ENCODE data around the gene FPGS.
"Not testable (repeated sequence)": the region's sequence is repeated elsewhere in the genome, so short reads cannot be mapped to it uniquely, and the experiment has no call there.

Gene FPGS

GRCh38 chr9:127772603-127773002 lies 30.1 kb upstream of the FPGS start:
- Histone ChIP-seq H3K4me3 (ENCODE audit: low read depth, low read length) (no peak overlapping the region), H3K9ac (ENCODE audit: low read depth, low read length) (no peak overlapping the region), H3K9me3 (ENCODE audit: control insufficient read depth, insufficient read depth, low read length) (no peaks in the 10 kb centered on the region), H3K4me1 (ENCODE audit: control insufficient read depth, insufficient read depth, low read length) (peaks cover 19% of the 10 kb centered on the region), H3K27me3 (ENCODE audit: control insufficient read depth, insufficient read depth, low read length) (no peaks in the 10 kb centered on the region), H3K36me3 (ENCODE audit: control insufficient read depth, insufficient read depth, low read length) (no peaks in the 10 kb centered on the region)

GRCh38 chr9:127773272-127773671 lies 29.4 kb upstream of the FPGS start:
- no peaks in the 10 kb centered on the region for H3K27me3 ChIP-seq (ENCODE audit: control insufficient read depth, insufficient read depth, low read length)
- no peak overlapping the region for H3K9ac ChIP-seq (ENCODE audit: low read depth, low read length)
- no peak overlapping the region for H3K4me3 ChIP-seq (ENCODE audit: low read depth, low read length)
- no peaks in the 10 kb centered on the region for H3K9me3 ChIP-seq (ENCODE audit: control insufficient read depth, insufficient read depth, low read length)
- H3K36me3 ChIP-seq (ENCODE audit: control insufficient read depth, insufficient read depth, low read length), result no peaks in the 10 kb centered on the region
- peaks cover 19% of the 10 kb centered on the region for H3K4me1 ChIP-seq (ENCODE audit: control insufficient read depth, insufficient read depth, low read length)

- Histone ChIP-seq H3K27me3 (ENCODE audit: control insufficient read depth, insufficient read depth, low read length) (no peaks in the 10 kb centered on the region), H3K4me3 (ENCODE audit: low read depth, low read length) (no peak overlapping the region), H3K36me3 (ENCODE audit: control insufficient read depth, insufficient read depth, low read length) (no peaks in the 10 kb centered on the region), H3K4me1 (ENCODE audit: control insufficient read depth, insufficient read depth, low read length) (peaks cover 19% of the 10 kb centered on the region), H3K9me3 (ENCODE audit: control insufficient read depth, insufficient read depth, low read length) (no peaks in the 10 kb centered on the region), H3K9ac (ENCODE audit: low read depth, low read length) (no peak overlapping the region)
Observed at GRCh38 chr9:127773981-127774380, 28.7 kb upstream of the FPGS start.

- H3K4me1 ChIP-seq (ENCODE audit: control insufficient read depth, insufficient read depth, low read length), result peaks cover 9% of the 10 kb centered on the region
- no peaks in the 10 kb centered on the region for H3K27me3 ChIP-seq (ENCODE audit: control insufficient read depth, insufficient read depth, low read length)
- no peaks in the 10 kb centered on the region for H3K36me3 ChIP-seq (ENCODE audit: control insufficient read depth, insufficient read depth, low read length)
- H3K4me3 ChIP-seq (ENCODE audit: low read depth, low read length), result no peak overlapping the region
- no peaks in the 10 kb centered on the region for H3K9me3 ChIP-seq (ENCODE audit: control insufficient read depth, insufficient read depth, low read length)
- no peak overlapping the region for H3K9ac ChIP-seq (ENCODE audit: low read depth, low read length)
Observed at GRCh38 chr9:127776195-127776923, 26.3 kb upstream of the FPGS start.

- no peaks in the 10 kb centered on the region for H3K36me3 ChIP-seq (ENCODE audit: control insufficient read depth, insufficient read depth, low read length)
- no peaks in the 10 kb centered on the region for H3K9me3 ChIP-seq (ENCODE audit: control insufficient read depth, insufficient read depth, low read length)
- no peak overlapping the region for H3K9ac ChIP-seq (ENCODE audit: low read depth, low read length)
- peaks cover 6% of the 10 kb centered on the region for H3K4me1 ChIP-seq (ENCODE audit: control insufficient read depth, insufficient read depth, low read length)
- no peaks in the 10 kb centered on the region for H3K27me3 ChIP-seq (ENCODE audit: control insufficient read depth, insufficient read depth, low read length)
- no peak overlapping the region for H3K4me3 ChIP-seq (ENCODE audit: low read depth, low read length)
Observed at GRCh38 chr9:127776924-127777289, 25.8 kb upstream of the FPGS start.

- Histone ChIP-seq H3K36me3 (ENCODE audit: control insufficient read depth, insufficient read depth, low read length) (no peaks in the 10 kb centered on the region), H3K4me1 (ENCODE audit: control insufficient read depth, insufficient read depth, low read length) (peaks cover 5% of the 10 kb centered on the region), H3K9me3 (ENCODE audit: control insufficient read depth, insufficient read depth, low read length) (no peaks in the 10 kb centered on the region), H3K27me3 (ENCODE audit: control insufficient read depth, insufficient read depth, low read length) (no peaks in the 10 kb centered on the region), H3K9ac (ENCODE audit: low read depth, low read length) (no peak overlapping the region), H3K4me3 (ENCODE audit: low read depth, low read length) (no peak overlapping the region)
Observed at GRCh38 chr9:127777368-127777980, 25.2 kb upstream of the FPGS start.

GRCh38 chr9:127778280-127779135 lies 24.2 kb upstream of the FPGS start, which contains the start of gene SH2D3C:
Gene SH2D3C, minus strand, starts transcription at chr9:127778666. Its CDS starts 39 bp downstream, at chr9:127778627.
- Histone ChIP-seq H3K9ac (ENCODE audit: low read depth, low read length) (no peak within 1 kb of the TSS), H3K9me3 (ENCODE audit: control insufficient read depth, insufficient read depth, low read length) (no peaks in the 10 kb centered on the region), H3K36me3 (ENCODE audit: control insufficient read depth, insufficient read depth, low read length) (no peaks in the 10 kb centered on the region), H3K4me3 (ENCODE audit: low read depth, low read length) (no peak within 1 kb of the TSS), H3K4me1 (ENCODE audit: control insufficient read depth, insufficient read depth, low read length) (peaks cover 5% of the 10 kb centered on the region), H3K27me3 (ENCODE audit: control insufficient read depth, insufficient read depth, low read length) (no peaks in the 10 kb centered on the region)

GRCh38 chr9:127779136-127779981 lies 23.3 kb upstream of the FPGS start:
- H3K27me3 ChIP-seq (ENCODE audit: control insufficient read depth, insufficient read depth, low read length), result no peaks in the 10 kb centered on the region
- no peaks in the 10 kb centered on the region for H3K9me3 ChIP-seq (ENCODE audit: control insufficient read depth, insufficient read depth, low read length)
- no peak overlapping the region for H3K9ac ChIP-seq (ENCODE audit: low read depth, low read length)
- no peak overlapping the region for H3K4me3 ChIP-seq (ENCODE audit: low read depth, low read length)
- peaks cover 5% of the 10 kb centered on the region for H3K4me1 ChIP-seq (ENCODE audit: control insufficient read depth, insufficient read depth, low read length)
- H3K36me3 ChIP-seq (ENCODE audit: control insufficient read depth, insufficient read depth, low read length), result no peaks in the 10 kb centered on the region

GRCh38 chr9:127780126-127780885 lies 22.4 kb upstream of the FPGS start:
- Histone ChIP-seq H3K9me3 (ENCODE audit: control insufficient read depth, insufficient read depth, low read length) (no peaks in the 10 kb centered on the region), H3K9ac (ENCODE audit: low read depth, low read length) (no peak overlapping the region), H3K27me3 (ENCODE audit: control insufficient read depth, insufficient read depth, low read length) (no peaks in the 10 kb centered on the region), H3K36me3 (ENCODE audit: control insufficient read depth, insufficient read depth, low read length) (no peaks in the 10 kb centered on the region), H3K4me3 (ENCODE audit: low read depth, low read length) (no peak overlapping the region), H3K4me1 (ENCODE audit: control insufficient read depth, insufficient read depth, low read length) (peaks cover 5% of the 10 kb centered on the region)

- not testable (repeated sequence) for H3K9ac ChIP-seq (ENCODE audit: low read depth, low read length); H3K4me3 ChIP-seq (ENCODE audit: low read depth, low read length); H3K4me1 ChIP-seq (ENCODE audit: control insufficient read depth, insufficient read depth, low read length); H3K36me3 ChIP-seq (ENCODE audit: control insufficient read depth, insufficient read depth, low read length); H3K9me3 ChIP-seq (ENCODE audit: control insufficient read depth, insufficient read depth, low read length); H3K27me3 ChIP-seq (ENCODE audit: control insufficient read depth, insufficient read depth, low read length)
Observed at GRCh38 chr9:127780909-127781308, 21.8 kb upstream of the FPGS start.

GRCh38 chr9:127781806-127782205 lies 20.9 kb upstream of the FPGS start:
- H3K9me3 ChIP-seq (ENCODE audit: control insufficient read depth, insufficient read depth, low read length), result no peaks in the 10 kb centered on the region
- no peaks in the 10 kb centered on the region for H3K4me1 ChIP-seq (ENCODE audit: control insufficient read depth, insufficient read depth, low read length)
- no peaks in the 10 kb centered on the region for H3K27me3 ChIP-seq (ENCODE audit: control insufficient read depth, insufficient read depth, low read length)
- H3K36me3 ChIP-seq (ENCODE audit: control insufficient read depth, insufficient read depth, low read length), result no peaks in the 10 kb centered on the region
- no peak overlapping the region for H3K9ac ChIP-seq (ENCODE audit: low read depth, low read length)
- H3K4me3 ChIP-seq (ENCODE audit: low read depth, low read length), result no peak overlapping the region

Measured in iPS-15b (cell line).